IMR-90 (cell line): Measurements from ENCODE around the gene MCF2L2. TPM values are rescaled to one million over a fixed set of nuclear protein-coding genes. Genes with fewer than 3 reads are reported as not detected.

Experiments
- ATAC-seq: fragments of 200-7000 bp; cut with Tn5 transposase; 2 replicates; pipeline ENCODE4 v1.9.1; 2020; ENCODE audit warnings: low read depth, mild to moderate bottlenecking, moderate library complexity
- BruUV-seq: library from RNA; stranded (reverse); fragments of 400-500 nt; replicated peaks from 2 replicates; lab custom pipeline; 2021; lab: Mats Ljungman, UMichigan
- CTCF ChIA-PET: fragments of 300-600 bp; formaldehyde crosslinking; extraction: SDS; loops from one replicate; lab custom pipeline; 2021; ENCODE audit warnings: antibody characterized with exemption; lab: Yijun Ruan, JAX
- POLR2A ChIA-PET: fragments of 300-600 bp; sonication (Branson Sonifier 250); formaldehyde crosslinking; loops from one replicate; lab custom pipeline; 2022; ENCODE audit warnings: antibody characterized with exemption; ENCODE audit not compliant: unreplicated experiment; lab: Charles Lee
- DNase-seq: peaks from one replicate; pipeline ENCODE4 v3.0.0; 2013
- H2AFZ ChIP-seq: replicated peaks from 2 replicates; pipeline ENCODE3; 2013; ENCODE audit warnings: low read length, mild to moderate bottlenecking; ENCODE audit not compliant: poor library complexity
- H2AK5ac ChIP-seq: 2 replicates; pipeline ENCODE4 v1.6.1; 2013; ENCODE audit warnings: low read depth, low read length, inconsistent platforms
- H2AK9ac ChIP-seq: replicated peaks from 2 replicates; pipeline ENCODE3; 2013; ENCODE audit warnings: mild to moderate bottlenecking, low read depth, low read length, moderate library complexity; ENCODE audit not compliant: poor library complexity
- H2BK120ac ChIP-seq: 2 replicates; pipeline ENCODE4 v1.6.1; 2013; ENCODE audit warnings: low read depth, low read length, inconsistent platforms
- H2BK15ac ChIP-seq: 3 replicates; pipeline ENCODE4 v1.6.1; 2013; ENCODE audit warnings: low read depth, low read length, inconsistent platforms
- H2BK20ac ChIP-seq: 2 replicates; pipeline ENCODE4 v1.6.1; 2013; ENCODE audit warnings: low read depth, mild to moderate bottlenecking, inconsistent platforms, low read length, moderate library complexity
- H2BK5ac ChIP-seq: 2 replicates; pipeline ENCODE4 v1.6.1; 2013; ENCODE audit warnings: mild to moderate bottlenecking, low read depth, low read length, inconsistent platforms; ENCODE audit not compliant: poor library complexity, severe bottlenecking
- H3K14ac ChIP-seq: replicated peaks from 2 replicates; pipeline ENCODE4 v1.6.1; 2013; ENCODE audit warnings: low read depth, low read length, inconsistent platforms
- H3K18ac ChIP-seq: 2 replicates; pipeline ENCODE4 v1.6.1; 2013; ENCODE audit warnings: low read depth, low read length, control low read depth
- H3K23ac ChIP-seq: 2 replicates; pipeline ENCODE4 v1.6.1; 2013; ENCODE audit warnings: low read depth, low read length, inconsistent platforms
- H3K27ac ChIP-seq: 2 replicates; pipeline ENCODE4 v1.5.1; 2013; ENCODE audit warnings: mild to moderate bottlenecking, control low read depth, low read length; ENCODE audit not compliant: insufficient read depth
- H3K27me3 ChIP-seq: 2 replicates; pipeline ENCODE4 v1.6.1; 2013; ENCODE audit warnings: low read length; ENCODE audit not compliant: control insufficient read depth, insufficient read depth
- H3K36me3 ChIP-seq: 2 replicates; pipeline ENCODE4 v1.6.1; 2013; ENCODE audit warnings: low read length, mixed read lengths; ENCODE audit not compliant: control insufficient read depth, insufficient read depth
- H3K4ac ChIP-seq: 2 replicates; pipeline ENCODE4 v1.6.1; 2013; ENCODE audit warnings: low read depth, low read length, inconsistent platforms
- H3K4me1 ChIP-seq: 2 replicates; pipeline ENCODE4 v1.6.1; 2013; ENCODE audit warnings: low read length, mixed read lengths; ENCODE audit not compliant: control insufficient read depth, insufficient read depth
- H3K4me2 ChIP-seq: 2 replicates; pipeline ENCODE4 v1.6.1; 2013; ENCODE audit warnings: low read depth, mild to moderate bottlenecking, control low read depth, low read length, moderate library complexity
- H3K4me3 ChIP-seq: 2 replicates; pipeline ENCODE4 v1.5.1; 2013; ENCODE audit warnings: low read depth, mild to moderate bottlenecking, control low read depth, low read length, moderate library complexity; ENCODE audit not compliant: insufficient read depth
- H3K56ac ChIP-seq: 2 replicates; pipeline ENCODE4 v1.6.1; 2013; ENCODE audit warnings: low read length, inconsistent platforms; ENCODE audit not compliant: insufficient read depth; ENCODE audit errors: extremely low read depth
- H3K79me1 ChIP-seq, 2 experiments: 2 replicates each; pipeline ENCODE4 v1.6.1; 2013; ENCODE audit warnings: low read length in 2 of 2, inconsistent platforms in 1 of 2, low read depth in 1 of 2
- H3K9ac ChIP-seq: 2 replicates; pipeline ENCODE4 v1.6.1; 2013; ENCODE audit warnings: low read depth, low read length, control low read depth
- H3K9me1 ChIP-seq: 2 replicates; pipeline ENCODE4 v1.6.1; 2013; ENCODE audit warnings: low read length, inconsistent platforms; ENCODE audit not compliant: insufficient read depth
- H3K9me3 ChIP-seq: 2 replicates; pipeline ENCODE4 v1.6.1; 2013; ENCODE audit warnings: low read length; ENCODE audit not compliant: control insufficient read depth, insufficient read depth
- H4K20me1 ChIP-seq: 2 replicates; pipeline ENCODE4 v1.6.1; 2013; ENCODE audit warnings: low read length, inconsistent platforms; ENCODE audit not compliant: insufficient read depth
- H4K5ac ChIP-seq: 2 replicates; pipeline ENCODE4 v1.6.1; 2013; ENCODE audit warnings: mild to moderate bottlenecking, low read depth, low read length, control low read depth
- H4K8ac ChIP-seq, 2 experiments: 2 replicates each; pipeline ENCODE4 v1.6.1; 2013; ENCODE audit warnings: low read depth in 2 of 2, low read length in 2 of 2, control low read depth in 1 of 2, inconsistent platforms in 1 of 2
- H4K91ac ChIP-seq: 2 replicates; pipeline ENCODE4 v1.6.1; 2013; ENCODE audit warnings: low read depth, low read length, inconsistent platforms; ENCODE audit not compliant: insufficient read depth
- BHLHE40 ChIP-seq: fragments of 150-350 bp; IDR thresholded peaks from 2 replicates; pipeline ENCODE4 v1.6.1; 2016; ENCODE audit warnings: mild to moderate bottlenecking, low read depth, low read length
- CEBPB ChIP-seq: IDR thresholded peaks from 2 replicates; pipeline ENCODE4 v1.6.1; 2012; ENCODE audit warnings: low read depth, low read length, improper control_type of control experiment
- CHD1 ChIP-seq: IDR thresholded peaks from 2 replicates; pipeline ENCODE4 v1.6.1; 2012; ENCODE audit warnings: low read depth, low read length, improper control_type of control experiment
- MAFK ChIP-seq: IDR thresholded peaks from 2 replicates; pipeline ENCODE4 v1.6.1; 2012; ENCODE audit warnings: low read depth, low read length, improper control_type of control experiment
- MXI1 ChIP-seq: IDR thresholded peaks from 2 replicates; pipeline ENCODE4 v1.6.1; 2012; ENCODE audit warnings: low read depth, mild to moderate bottlenecking, low read length, moderate library complexity, borderline replicate concordance
- POLR2A ChIP-seq: IDR thresholded peaks from 2 replicates; pipeline ENCODE4 v1.6.1; 2012; ENCODE audit warnings: mild to moderate bottlenecking, low read depth, low read length
- RFX5 ChIP-seq: IDR thresholded peaks from 2 replicates; pipeline ENCODE4 v1.8.0; 2012; ENCODE audit warnings: low read depth, mild to moderate bottlenecking, low read length, moderate library complexity
- WGBS, 2 experiments: methylation state at CpG; one replicate each; pipeline versions ENCODE4 v1.1.5 to v1.1.7; 2013; ENCODE audit warnings: missing lambda C conversion rate in 2 of 2; ENCODE audit not compliant: insufficient read length in 1 of 2; ENCODE audit errors: extremely low coverage in 2 of 2; 5-methylcytosine and 5-hydroxymethylcytosine counted together
- dilution Hi-C: fragments of 300-500 bp; cut with HindIII; formaldehyde crosslinking; loops from one replicate; pipeline ENCODE4 v1.14.3; 2018; ENCODE audit warnings: low sequenced_read_pairs; ENCODE audit not compliant: unreplicated experiment
- in situ Hi-C: fragments of 300-500 bp; cut with MboI; formaldehyde crosslinking; loops from 3 replicates; pipeline ENCODE4 v1.14.3; 2019; ENCODE audit warnings: low sequenced_read_pairs, inconsistent platforms, mixed read lengths
- intact Hi-C: fragments of 100-400 bp; cut with micrococcal nuclease; formaldehyde crosslinking; loops from 2 replicates; pipeline ENCODE4 v1.10.0; 2022
- polyA plus RNA-seq, 3 experiments: library from polyadenylated mRNA; depleted of rRNA; stranded (reverse); fragments of >200 nt; gene quantifications; 2 replicates each; pipeline ENCODE4 v1.2.3, GENCODE V29; 2012; ENCODE audit warnings: low replicate concordance in 1 of 3
- total RNA-seq: library from RNA; depleted of rRNA; stranded (reverse); fragments of >200 nt; gene quantifications from 2 replicates; pipeline ENCODE4 v1.2.3, GENCODE V29; 2012
- TF ChIP-seq, protein P1 (sequence below): fragments of 150-350 bp; IDR thresholded peaks from 2 replicates; pipeline ENCODE4 v1.6.1; 2017; ENCODE audit warnings: mild to moderate bottlenecking, antibody characterized with exemption, low read length, low read depth
- TF ChIP-seq, protein P2 (sequence below): fragments of 150-350 bp; IDR thresholded peaks from 2 replicates; pipeline ENCODE4 v1.6.1; 2016; ENCODE audit warnings: low read depth, mild to moderate bottlenecking, low read length, moderate library complexity, borderline replicate concordance

MCF2L2 gene
- total and polyA plus RNA-seq, 2 of the 4 experiments (the other 2 are of a cell fraction), result under 0.01 TPM; not detected in 1

DNA sequence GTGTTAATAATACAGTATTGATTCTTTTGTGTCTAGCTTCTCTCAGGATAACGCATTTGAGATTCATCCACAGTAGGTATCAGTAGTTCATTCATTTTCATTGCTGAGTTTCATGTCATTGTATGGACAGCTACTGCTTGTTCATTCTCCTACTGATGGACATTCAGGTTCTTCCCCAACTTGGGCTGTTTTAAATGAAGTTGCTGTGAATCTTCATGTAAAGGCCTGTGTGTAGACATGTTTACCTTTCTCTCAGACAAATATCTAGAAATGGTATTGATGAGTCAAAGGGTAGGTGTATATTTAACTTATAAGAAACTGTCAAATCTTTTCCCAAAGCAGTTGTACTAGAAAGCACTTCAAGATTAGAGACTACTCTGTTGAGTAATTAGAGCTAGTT, 26.7 kb downstream of the MCF2L2 start:
- Histone ChIP-seq H4K8ac (no peak overlapping the region), H3K23ac (no peak overlapping the region), H2AK9ac (no peak overlapping the region), H3K27me3 (peaks cover 16% of the 10 kb centered on the region), H2BK15ac (no peak overlapping the region), H3K9me1 (no peaks in the 10 kb centered on the region), H2AK5ac (no peak overlapping the region), H2BK20ac (no peak overlapping the region), H3K18ac (no peak overlapping the region), H3K14ac (no peak overlapping the region), H3K9ac (no peak overlapping the region), H4K20me1 (no peaks in the 10 kb centered on the region), H2BK120ac (no peak overlapping the region), H3K4me1 (no peaks in the 10 kb centered on the region), H3K79me1 (no peaks in the 10 kb centered on the region), H3K56ac (no peak overlapping the region), H2BK5ac (no peak overlapping the region), H3K4me3 (no peak overlapping the region), H4K91ac (no peak overlapping the region), H4K5ac (no peak overlapping the region), H3K4ac (no peak overlapping the region), H3K27ac (no peak overlapping the region), H2AFZ (no peak overlapping the region), H3K9me3 (no peaks in the 10 kb centered on the region), H3K4me2 (no peak overlapping the region), H3K36me3 (no peaks in the 10 kb centered on the region)
- in situ Hi-C loops, result no loop called here
- ATAC-seq, result no peak
- no TSS peak for BruUV-seq
- intact Hi-C loops, result no loop called here
- CTCF ChIA-PET, result no interaction called here
- POLR2A ChIA-PET, result no interaction called here
- dilution Hi-C loops, result no loop called here
- DNase-seq, result no peak
- no peak for TF ChIP-seq BHLHE40
- TF ChIP-seq MXI1, result no peak
- TF ChIP-seq MAFK, result no peak
- TF ChIP-seq, protein P1, sequence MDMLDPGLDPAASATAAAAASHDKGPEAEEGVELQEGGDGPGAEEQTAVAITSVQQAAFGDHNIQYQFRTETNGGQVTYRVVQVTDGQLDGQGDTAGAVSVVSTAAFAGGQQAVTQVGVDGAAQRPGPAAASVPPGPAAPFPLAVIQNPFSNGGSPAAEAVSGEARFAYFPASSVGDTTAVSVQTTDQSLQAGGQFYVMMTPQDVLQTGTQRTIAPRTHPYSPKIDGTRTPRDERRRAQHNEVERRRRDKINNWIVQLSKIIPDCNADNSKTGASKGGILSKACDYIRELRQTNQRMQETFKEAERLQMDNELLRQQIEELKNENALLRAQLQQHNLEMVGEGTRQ, result no peak
- TF ChIP-seq RFX5, result no peak
- TF ChIP-seq POLR2A, result no peak
- TF ChIP-seq, protein P2, sequence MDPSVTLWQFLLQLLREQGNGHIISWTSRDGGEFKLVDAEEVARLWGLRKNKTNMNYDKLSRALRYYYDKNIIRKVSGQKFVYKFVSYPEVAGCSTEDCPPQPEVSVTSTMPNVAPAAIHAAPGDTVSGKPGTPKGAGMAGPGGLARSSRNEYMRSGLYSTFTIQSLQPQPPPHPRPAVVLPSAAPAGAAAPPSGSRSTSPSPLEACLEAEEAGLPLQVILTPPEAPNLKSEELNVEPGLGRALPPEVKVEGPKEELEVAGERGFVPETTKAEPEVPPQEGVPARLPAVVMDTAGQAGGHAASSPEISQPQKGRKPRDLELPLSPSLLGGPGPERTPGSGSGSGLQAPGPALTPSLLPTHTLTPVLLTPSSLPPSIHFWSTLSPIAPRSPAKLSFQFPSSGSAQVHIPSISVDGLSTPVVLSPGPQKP, result no peak
- TF ChIP-seq CHD1, result no peak
- no peak for TF ChIP-seq CEBPB
- no CpG with 5 or more reads among the region's 1 CpG for WGBS, 2 experiments
